Thoracic aorta (tissue), 2 donors: ENCODE measurements around the gene PREX1. TPM values are rescaled to one million over a fixed set of nuclear protein-coding genes. Genes with fewer than 3 reads are reported as not detected.
A peak's percentile ranks its signal among the peaks of the same experiment; 100 is the strongest.

Experiments
- ATAC-seq: fragments of 150-250 bp; one replicate; pipeline ENCODE4 v1.8.0; 2017; ENCODE audit warnings: low read depth; ENCODE audit not compliant: insufficient number of reproducible peaks, low FRiP score
- DNase-seq: peaks from one replicate; pipeline ENCODE4 v3.0.0-alpha.2; 2020; ENCODE audit warnings: low spot score
- H3K27ac ChIP-seq, 2 donors: fragments of 200-600 bp; sonication (generic); 1 replicate in 1 of 2; 2 replicates in 1 of 2; pipeline ENCODE4 v1.5.1; 2016; ENCODE audit warnings: mild to moderate bottlenecking in 2 of 2, moderate library complexity in 2 of 2
- H3K27me3 ChIP-seq: fragments of 200-600 bp; sonication (generic); replicated peaks from 2 replicates; pipeline ENCODE4 v1.6.0; 2016; ENCODE audit warnings: mild to moderate bottlenecking; ENCODE audit not compliant: insufficient read depth
- H3K36me3 ChIP-seq: fragments of 200-600 bp; sonication (generic); one replicate; pipeline ENCODE4 v1.5.1; 2016
- H3K4me1 ChIP-seq, 2 donors: fragments of 200-600 bp; sonication (generic); 1 replicate in 1 of 2; 2 replicates in 1 of 2; pipeline versions ENCODE4 v1.5.1 to v1.6.0; 2016; ENCODE audit warnings: low read depth in 2 of 2, mild to moderate bottlenecking in 1 of 2; ENCODE audit not compliant: control insufficient read depth in 1 of 2
- H3K4me3 ChIP-seq: fragments of 200-600 bp; sonication (generic); 2 replicates; pipeline ENCODE4 v1.5.1; 2016; ENCODE audit warnings: mild to moderate bottlenecking
- H3K9me3 ChIP-seq: fragments of 200-600 bp; sonication (generic); 2 replicates; pipeline ENCODE4 v1.5.1; 2016
- CTCF ChIP-seq: fragments of 200-600 bp; sonication (generic); IDR thresholded peaks from one replicate; pipeline ENCODE4 v1.5.1; 2019; ENCODE audit warnings: antibody characterized with exemption
- total RNA-seq, 2 donors: library from RNA; depleted of rRNA; stranded (reverse); fragments of >200 nt; gene quantifications; one replicate each; pipeline versions ENCODE4 v1.1.0 to v1.2.3, GENCODE V29; 2016

The PREX1 gene
- total RNA-seq, 2 donors from 2014 or later, result 94.6 to 101 TPM

GRCh38 chr20:48661575-48662455 lies 166.0 kb downstream of the PREX1 start:
- H3K9me3 ChIP-seq, result no peaks in the 10 kb centered on the region
- no peak for DNase-seq
- no peak for TF ChIP-seq CTCF
- no peak overlapping the region for H3K4me3 ChIP-seq
- H3K36me3 ChIP-seq, result peaks cover 15% of the 10 kb centered on the region
- peak overlapping the region in 1 of 2 donors; percentile 36 for H3K27ac ChIP-seq
- no peaks in the 10 kb centered on the region for H3K27me3 ChIP-seq
- peaks cover 12 to 49% of the 10 kb centered on the region in 2 donors for H3K4me1 ChIP-seq
- no peak for ATAC-seq

GRCh38 chr20:48660788-48661187 lies 167.0 kb downstream of the PREX1 start:
- no peak overlapping the region for H3K4me3 ChIP-seq
- H3K27me3 ChIP-seq, result no peaks in the 10 kb centered on the region
- ATAC-seq (no peak), DNase-seq (no peak)
- peaks cover 19% of the 10 kb centered on the region for H3K36me3 ChIP-seq
- H3K9me3 ChIP-seq, result no peaks in the 10 kb centered on the region
- peaks cover 12 to 49% of the 10 kb centered on the region in 2 donors for H3K4me1 ChIP-seq
- peak overlapping the region; percentile 43 to 62 for H3K27ac ChIP-seq
- no peak for TF ChIP-seq CTCF

DNA sequence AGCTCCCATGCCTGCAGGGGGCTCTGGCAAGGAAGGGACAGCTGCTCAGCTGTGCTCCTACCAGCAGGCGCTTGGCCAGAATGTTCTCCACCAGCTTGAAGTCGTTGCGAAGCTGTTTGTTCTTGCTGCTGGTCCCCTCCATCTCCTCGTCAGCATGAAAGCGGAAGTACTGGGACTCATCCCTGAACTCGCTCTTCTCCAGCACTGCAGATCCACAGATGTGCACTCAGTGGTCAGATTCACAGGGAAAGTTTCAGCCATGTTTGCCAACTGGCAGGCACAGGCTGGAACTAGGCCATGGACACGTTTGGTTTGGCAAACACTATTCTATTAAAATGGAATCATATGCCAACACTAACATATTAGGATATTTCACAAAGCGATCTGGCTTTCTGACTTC lies 167.9 kb downstream of the PREX1 start:
- TF ChIP-seq CTCF, result peak; percentile 15
- ATAC-seq, result peak; percentile 62
- H3K36me3 ChIP-seq, result peaks cover 21% of the 10 kb centered on the region

DNA sequence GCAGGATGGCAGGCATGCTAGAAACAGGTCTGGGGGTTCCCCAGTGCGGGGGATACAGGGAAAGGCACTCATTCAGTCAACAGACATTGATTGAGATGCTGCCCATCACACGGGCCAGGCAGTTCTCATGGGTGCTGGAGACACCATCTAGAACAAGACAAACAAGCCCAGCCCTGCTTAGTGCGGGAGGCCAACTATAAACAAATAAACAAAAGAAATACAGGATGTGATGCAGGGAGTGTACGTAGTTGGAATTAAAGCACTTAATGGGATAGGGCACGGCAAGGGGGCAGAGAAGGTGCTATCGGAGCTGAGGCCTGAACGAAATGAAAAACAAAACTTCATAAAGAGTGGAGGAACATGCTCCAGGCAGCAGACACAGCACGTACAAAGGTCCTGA lies 169.3 kb downstream of the PREX1 start:
- no peaks in the 10 kb centered on the region for H3K27me3 ChIP-seq
- ATAC-seq (no peak), DNase-seq (no peak)
- TF ChIP-seq CTCF, result no peak
- peaks cover 33% of the 10 kb centered on the region for H3K36me3 ChIP-seq
- no peaks in the 10 kb centered on the region for H3K9me3 ChIP-seq
- H3K4me1 ChIP-seq, result peaks cover 12 to 49% of the 10 kb centered on the region in 2 donors
- no peak overlapping the region for H3K4me3 ChIP-seq
- peak overlapping the region; percentile 43 to 63 for H3K27ac ChIP-seq

More for the DNA sequence above, 167.9 kb downstream of the PREX1 start:
- no peaks in the 10 kb centered on the region for H3K9me3 ChIP-seq
- no peaks in the 10 kb centered on the region for H3K27me3 ChIP-seq
- peak overlapping the region; percentile 20 for H3K4me3 ChIP-seq
- peaks cover 12 to 49% of the 10 kb centered on the region in 2 donors for H3K4me1 ChIP-seq
- peak overlapping the region; percentile 43 to 63 for H3K27ac ChIP-seq
- DNase-seq, result no peak

- no peaks in the 10 kb centered on the region for H3K9me3 ChIP-seq
- ATAC-seq (no peak), DNase-seq (no peak)
- H3K4me1 ChIP-seq, result peaks cover 12 to 49% of the 10 kb centered on the region in 2 donors
- H3K4me3 ChIP-seq, result no peak overlapping the region
- H3K27ac ChIP-seq, result no peak overlapping the region
- H3K36me3 ChIP-seq, result peaks cover 37% of the 10 kb centered on the region
- no peak for TF ChIP-seq CTCF
- H3K27me3 ChIP-seq, result no peaks in the 10 kb centered on the region
These were observed 169.7 kb downstream of the PREX1 start for GRCh38 chr20:48658198-48658476.
